ENCODE results near the gene DUSP8.

The DUSP8 gene

GRCh38 chr11:1570896-1571759 lies 943 bp downstream of the DUSP8 start:
- H2AFZ ChIP-seq (ENCODE audit: low read length), result peak overlapping the region; percentile 68
- no peaks in the 10 kb centered on the region for H3K36me3 ChIP-seq (replicated peaks in 1 of 2; ENCODE audit: control insufficient read depth in 2 of 2, insufficient read depth in 2 of 2, low read length in 2 of 2)
- no CpG with 5 or more reads among the region's 58 CpGs for WGBS, 2 donors (ENCODE audit: extremely low coverage in 2 of 2, insufficient read length in 2 of 2, insufficient replicate concordance in 1 of 2)
- peaks cover 20 to 68% (median 37%) of the 10 kb centered on the region in 3 experiments for H3K27me3 ChIP-seq (ENCODE audit: control insufficient read depth in 3 of 3, insufficient read depth in 3 of 3, low read depth in 1 of 3, low read length in 3 of 3)
- H3K23ac ChIP-seq (ENCODE audit: low read depth, low read length, poor library complexity), result peak overlapping the region; percentile 55
- no peak overlapping the region for H2BK12ac ChIP-seq (ENCODE audit: low read length)
- H3K4me3 ChIP-seq (ENCODE audit: low read length in 2 of 2), result peak overlapping the region; percentile 24 to 81
- H3K4me2 ChIP-seq (ENCODE audit: insufficient read depth, low read length, poor library complexity, severe bottlenecking), result peak overlapping the region; percentile 45
- peak overlapping the region; percentile 91 for H3K18ac ChIP-seq (ENCODE audit: low read length)
- no peak overlapping the region for H3K4ac ChIP-seq (ENCODE audit: low read length)
- no peak overlapping the region for H3K27ac ChIP-seq (replicated peaks; ENCODE audit: low read length)
- DNase-seq (ENCODE audit: low spot score), result no peak
- no peak overlapping the region for H4K8ac ChIP-seq (ENCODE audit: low read depth, low read length)
- H2BK15ac ChIP-seq (ENCODE audit: low read length), result peak overlapping the region; percentile 58
- H3K79me1 ChIP-seq (ENCODE audit: low read depth, low read length), result peaks cover 4% of the 10 kb centered on the region
- H2BK5ac ChIP-seq (ENCODE audit: low read length), result peak overlapping the region; percentile 66
- H3K4me1 ChIP-seq (ENCODE audit: control insufficient read depth in 2 of 2, insufficient read depth in 1 of 2, low read depth in 1 of 2, low read length in 2 of 2), result peaks cover 18 to 19% of the 10 kb centered on the region in 2 donors
- no peak overlapping the region for H4K91ac ChIP-seq (ENCODE audit: low read depth, low read length, poor library complexity)
- H3K14ac ChIP-seq (ENCODE audit: low read length), result no peak overlapping the region
- no peaks in the 10 kb centered on the region for H3K9me3 ChIP-seq (replicated peaks in 1 of 2; ENCODE audit: control insufficient read depth in 2 of 2, insufficient read depth in 1 of 2, low read depth in 1 of 2, low read length in 2 of 2)
- H2BK120ac ChIP-seq (ENCODE audit: low read depth, low read length), result no peak overlapping the region
- H2AK5ac ChIP-seq (ENCODE audit: low read depth, low read length), result peak overlapping the region; percentile 75
- H3K9ac ChIP-seq (ENCODE audit: low read depth, low read length, poor library complexity), result peak overlapping the region; percentile 44

- Histone ChIP-seq H3K9me3 (replicated peaks in 1 of 2; ENCODE audit: control insufficient read depth in 2 of 2, insufficient read depth in 1 of 2, low read depth in 1 of 2, low read length in 2 of 2) (no peaks in the 10 kb centered on the region), H3K36me3 (replicated peaks in 1 of 2; ENCODE audit: control insufficient read depth in 2 of 2, insufficient read depth in 2 of 2, low read length in 2 of 2) (no peaks in the 10 kb centered on the region), H3K4me3 (ENCODE audit: low read length in 2 of 2) (no peak overlapping the region), H2BK15ac (ENCODE audit: low read length) (peak overlapping the region; percentile 58), H2BK12ac (ENCODE audit: low read length) (no peak overlapping the region), H3K79me1 (ENCODE audit: low read depth, low read length) (peaks cover 4% of the 10 kb centered on the region), H3K23ac (ENCODE audit: low read depth, low read length, poor library complexity) (no peak overlapping the region), H2BK5ac (ENCODE audit: low read length) (no peak overlapping the region), H3K27me3 (ENCODE audit: control insufficient read depth in 3 of 3, insufficient read depth in 3 of 3, low read depth in 1 of 3, low read length in 3 of 3) (peaks cover 20 to 71% (median 37%) of the 10 kb centered on the region in 3 experiments), H2BK120ac (ENCODE audit: low read depth, low read length) (no peak overlapping the region), H3K27ac (replicated peaks; ENCODE audit: low read length) (no peak overlapping the region), H4K91ac (ENCODE audit: low read depth, low read length, poor library complexity) (no peak overlapping the region), H3K9ac (ENCODE audit: low read depth, low read length, poor library complexity) (no peak overlapping the region), H3K4me1 (ENCODE audit: control insufficient read depth in 2 of 2, insufficient read depth in 1 of 2, low read depth in 1 of 2, low read length in 2 of 2) (peaks cover 18 to 19% of the 10 kb centered on the region in 2 donors), H3K4ac (ENCODE audit: low read length) (no peak overlapping the region), H3K14ac (ENCODE audit: low read length) (peak overlapping the region; percentile 71), H4K8ac (ENCODE audit: low read depth, low read length) (no peak overlapping the region), H2AK5ac (ENCODE audit: low read depth, low read length) (peak overlapping the region; percentile 70), H3K4me2 (ENCODE audit: insufficient read depth, low read length, poor library complexity, severe bottlenecking) (no peak overlapping the region), H2AFZ (ENCODE audit: low read length) (no peak overlapping the region), H3K18ac (ENCODE audit: low read length) (peak overlapping the region; percentile 91)
- no CpG with 5 or more reads among the region's 8 CpGs for WGBS, 2 donors (ENCODE audit: extremely low coverage in 2 of 2, insufficient read length in 2 of 2, insufficient replicate concordance in 1 of 2)
- no peak for DNase-seq (ENCODE audit: low spot score)
Measured at GRCh38 chr11:1570531-1570895, 1.6 kb downstream of the DUSP8 start.

GRCh38 chr11:1570001-1570453 lies 2.0 kb downstream of the DUSP8 start:
- Histone ChIP-seq H3K18ac (ENCODE audit: low read length) (peak overlapping the region; percentile 19), H3K9me3 (replicated peaks in 1 of 2; ENCODE audit: control insufficient read depth in 2 of 2, insufficient read depth in 1 of 2, low read depth in 1 of 2, low read length in 2 of 2) (no peaks in the 10 kb centered on the region), H2BK120ac (ENCODE audit: low read depth, low read length) (no peak overlapping the region), H3K4me1 (ENCODE audit: control insufficient read depth in 2 of 2, insufficient read depth in 1 of 2, low read depth in 1 of 2, low read length in 2 of 2) (peaks cover 19% of the 10 kb centered on the region in 2 donors), H3K27ac (replicated peaks; ENCODE audit: low read length) (no peak overlapping the region), H3K4me2 (ENCODE audit: insufficient read depth, low read length, poor library complexity, severe bottlenecking) (no peak overlapping the region), H3K4ac (ENCODE audit: low read length) (no peak overlapping the region), H2AFZ (ENCODE audit: low read length) (no peak overlapping the region), H2AK5ac (ENCODE audit: low read depth, low read length) (peak overlapping the region; percentile 68), H3K14ac (ENCODE audit: low read length) (no peak overlapping the region), H2BK5ac (ENCODE audit: low read length) (no peak overlapping the region), H2BK12ac (ENCODE audit: low read length) (no peak overlapping the region), H4K91ac (ENCODE audit: low read depth, low read length, poor library complexity) (no peak overlapping the region), H4K8ac (ENCODE audit: low read depth, low read length) (no peak overlapping the region), H3K9ac (ENCODE audit: low read depth, low read length, poor library complexity) (no peak overlapping the region), H3K79me1 (ENCODE audit: low read depth, low read length) (peaks cover 4% of the 10 kb centered on the region), H3K4me3 (ENCODE audit: low read length in 2 of 2) (no peak overlapping the region), H3K23ac (ENCODE audit: low read depth, low read length, poor library complexity) (no peak overlapping the region), H2BK15ac (ENCODE audit: low read length) (peak overlapping the region; percentile 54), H3K36me3 (replicated peaks in 1 of 2; ENCODE audit: control insufficient read depth in 2 of 2, insufficient read depth in 2 of 2, low read length in 2 of 2) (peaks cover 0 to under 1% of the 10 kb centered on the region in 2 donors), H3K27me3 (ENCODE audit: control insufficient read depth in 3 of 3, insufficient read depth in 3 of 3, low read depth in 1 of 3, low read length in 3 of 3) (peaks cover 20 to 72% (median 36%) of the 10 kb centered on the region in 3 experiments)
- no peak for DNase-seq (ENCODE audit: low spot score)
- no CpG with 5 or more reads among the region's 11 CpGs for WGBS, 2 donors (ENCODE audit: extremely low coverage in 2 of 2, insufficient read length in 2 of 2, insufficient replicate concordance in 1 of 2)

- Histone ChIP-seq H3K9me3 (replicated peaks in 1 of 2; ENCODE audit: control insufficient read depth in 2 of 2, insufficient read depth in 1 of 2, low read depth in 1 of 2, low read length in 2 of 2) (no peaks in the 10 kb centered on the region), H4K8ac (ENCODE audit: low read depth, low read length) (no peak overlapping the region), H2AFZ (ENCODE audit: low read length) (no peak overlapping the region), H3K9ac (ENCODE audit: low read depth, low read length, poor library complexity) (no peak overlapping the region), H4K91ac (ENCODE audit: low read depth, low read length, poor library complexity) (no peak overlapping the region), H3K4ac (ENCODE audit: low read length) (no peak overlapping the region), H3K4me1 (ENCODE audit: control insufficient read depth in 2 of 2, insufficient read depth in 1 of 2, low read depth in 1 of 2, low read length in 2 of 2) (peaks cover 23 to 24% of the 10 kb centered on the region in 2 donors), H3K14ac (ENCODE audit: low read length) (no peak overlapping the region), H2BK15ac (ENCODE audit: low read length) (peak overlapping the region; percentile 67), H3K4me3 (ENCODE audit: low read length in 2 of 2) (no peak overlapping the region), H3K27ac (replicated peaks; ENCODE audit: low read length) (no peak overlapping the region), H2BK12ac (ENCODE audit: low read length) (peak overlapping the region; percentile 75), H3K4me2 (ENCODE audit: insufficient read depth, low read length, poor library complexity, severe bottlenecking) (no peak overlapping the region), H2AK5ac (ENCODE audit: low read depth, low read length) (peak overlapping the region; percentile 84), H3K27me3 (ENCODE audit: control insufficient read depth in 3 of 3, insufficient read depth in 3 of 3, low read depth in 1 of 3, low read length in 3 of 3) (peaks cover 18 to 73% (median 31%) of the 10 kb centered on the region in 3 experiments), H3K23ac (ENCODE audit: low read depth, low read length, poor library complexity) (peak overlapping the region; percentile 97), H3K36me3 (replicated peaks in 1 of 2; ENCODE audit: control insufficient read depth in 2 of 2, insufficient read depth in 2 of 2, low read length in 2 of 2) (peaks cover 0 to 2% of the 10 kb centered on the region in 2 donors), H3K79me1 (ENCODE audit: low read depth, low read length) (peaks cover 4% of the 10 kb centered on the region), H2BK5ac (ENCODE audit: low read length) (no peak overlapping the region), H3K18ac (ENCODE audit: low read length) (no peak overlapping the region), H2BK120ac (ENCODE audit: low read depth, low read length) (no peak overlapping the region)
- no CpG with 5 or more reads among the region's 14 CpGs for WGBS, 2 donors (ENCODE audit: extremely low coverage in 2 of 2, insufficient read length in 2 of 2, insufficient replicate concordance in 1 of 2)
- DNase-seq (ENCODE audit: low spot score), result no peak
Measured at GRCh38 chr11:1569251-1569780, 2.8 kb downstream of the DUSP8 start.
